NCI-H1417 treated with DMSO at 0.1 percent for 48 hours (cell line): ENCODE measurements around the gene TRIP11.

ENCODE experiments used
- DNase-seq: peaks from one replicate; lab custom pipeline; 2025; lab: John Stamatoyannopoulos, UW

Gene TRIP11

DNA sequence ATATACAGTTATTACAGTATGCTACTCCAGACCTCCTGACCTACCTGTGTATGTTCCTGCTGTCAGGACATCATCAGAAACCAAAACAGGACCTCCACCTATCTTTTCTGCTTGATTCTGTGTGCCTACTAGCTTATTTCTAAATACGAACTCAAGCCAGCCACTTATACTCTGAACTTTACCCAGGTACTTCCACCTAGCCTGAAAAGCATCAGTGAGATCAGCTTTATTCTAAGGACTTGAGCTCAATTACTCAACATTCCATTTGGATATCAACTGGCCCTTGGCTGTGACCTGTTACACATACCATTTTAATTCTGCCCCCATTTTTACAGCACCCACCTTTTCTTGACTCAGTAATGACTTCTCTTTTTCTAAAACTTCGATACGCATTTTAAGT lies 29.2 kb downstream of the TRIP11 start:
- DNase-seq = no peak

DNA sequence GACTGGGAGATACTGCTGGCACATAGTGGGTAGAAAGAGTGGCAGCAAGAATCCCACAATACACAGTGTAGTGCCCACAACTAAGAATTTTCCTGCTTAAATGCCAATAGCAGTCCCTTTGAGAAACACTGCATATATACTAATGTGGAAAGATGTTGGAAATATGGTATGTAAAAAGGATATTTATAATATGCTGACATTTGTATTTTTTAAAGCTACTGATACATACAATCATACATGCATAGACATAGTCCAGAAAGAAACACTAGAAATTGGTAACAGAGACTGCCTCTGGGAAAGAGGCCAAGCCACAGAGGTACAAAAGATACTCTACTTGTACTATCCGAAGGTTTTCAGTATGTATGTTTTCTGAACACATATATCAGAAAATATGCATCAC lies 30.3 kb downstream of the TRIP11 start:
- no peak for DNase-seq

DNA sequence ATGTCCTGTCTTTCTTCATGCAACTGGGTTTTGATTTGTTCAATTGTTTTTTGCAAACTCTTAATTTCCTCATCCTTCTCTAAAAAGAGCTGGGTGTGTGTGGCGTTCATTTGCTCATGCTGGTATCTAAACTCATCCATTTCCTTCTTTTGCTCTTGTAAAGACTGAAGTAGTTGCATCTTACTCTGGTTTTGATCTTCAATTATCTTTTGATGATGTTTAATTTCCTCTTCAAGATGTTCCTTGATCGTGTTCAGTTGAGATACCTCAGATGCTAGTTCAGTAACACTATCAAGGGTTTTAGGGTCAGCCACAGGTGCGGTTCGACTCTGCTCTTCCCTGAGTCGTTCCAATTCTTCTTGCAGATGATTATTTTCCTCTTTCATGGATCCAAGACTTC lies 34.8 kb downstream of the TRIP11 start:
- DNase-seq = no peak

DNA sequence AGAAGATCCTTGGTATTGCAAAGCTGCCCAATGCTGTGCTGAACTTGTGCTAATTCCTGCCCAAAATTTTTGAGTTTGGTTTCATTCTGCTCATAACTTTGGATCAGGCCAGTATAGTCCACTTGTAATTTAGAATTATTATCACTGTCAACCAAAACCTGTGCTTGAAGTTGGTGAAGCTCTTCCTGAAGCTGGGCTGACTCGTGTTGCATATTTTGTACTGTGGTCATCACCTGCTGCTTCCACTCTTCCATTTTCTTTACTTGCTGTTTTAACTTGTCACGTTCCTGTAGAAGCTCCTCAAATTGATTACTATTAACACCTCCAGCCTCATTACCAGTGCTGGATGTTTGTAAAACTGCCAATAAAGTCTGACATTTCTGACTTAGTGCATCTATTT lies 35.8 kb downstream of the TRIP11 start:
- DNase-seq = no peak

DNA sequence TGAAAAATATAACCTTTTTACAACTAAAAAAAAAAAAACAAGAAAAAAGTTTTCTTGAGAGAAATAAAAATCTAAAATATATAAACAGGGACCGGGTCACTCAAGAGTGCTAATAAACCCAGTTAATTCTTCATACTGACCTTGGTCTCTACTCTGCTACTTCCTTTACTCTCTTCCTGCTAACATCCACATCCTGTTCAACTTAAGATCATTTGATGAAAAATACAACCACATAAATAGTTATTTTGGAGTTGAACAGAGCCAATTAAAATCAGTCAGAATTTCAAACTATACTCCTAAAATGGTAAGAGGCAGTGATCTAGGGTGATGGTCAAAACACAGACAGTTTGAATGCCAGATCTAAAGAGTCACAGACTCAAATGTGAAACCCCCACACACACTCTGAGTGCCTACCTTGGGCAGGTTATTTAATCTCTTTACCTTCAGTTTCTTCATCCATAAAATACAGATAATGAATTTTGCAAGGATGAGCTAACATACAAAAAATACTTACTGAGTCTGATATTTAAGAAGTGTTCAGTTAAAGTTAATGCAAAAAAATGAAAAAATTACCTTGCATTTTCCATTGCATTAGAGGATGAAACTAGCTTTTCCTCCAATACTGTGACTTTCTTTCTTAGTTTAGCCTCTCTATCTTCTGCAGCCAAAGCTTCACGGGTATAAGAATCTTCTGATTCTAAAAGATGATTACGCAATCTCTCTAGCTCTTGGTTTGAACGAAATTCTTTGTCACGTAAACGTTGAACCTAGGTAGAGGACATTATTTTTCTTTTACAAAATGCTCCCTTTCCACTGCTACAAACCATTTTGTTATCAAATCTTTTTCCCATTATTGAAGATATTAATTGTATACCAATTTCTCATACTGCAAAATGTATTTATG lies 40.9 kb downstream of the TRIP11 start:
- no peak for DNase-seq

DNA sequence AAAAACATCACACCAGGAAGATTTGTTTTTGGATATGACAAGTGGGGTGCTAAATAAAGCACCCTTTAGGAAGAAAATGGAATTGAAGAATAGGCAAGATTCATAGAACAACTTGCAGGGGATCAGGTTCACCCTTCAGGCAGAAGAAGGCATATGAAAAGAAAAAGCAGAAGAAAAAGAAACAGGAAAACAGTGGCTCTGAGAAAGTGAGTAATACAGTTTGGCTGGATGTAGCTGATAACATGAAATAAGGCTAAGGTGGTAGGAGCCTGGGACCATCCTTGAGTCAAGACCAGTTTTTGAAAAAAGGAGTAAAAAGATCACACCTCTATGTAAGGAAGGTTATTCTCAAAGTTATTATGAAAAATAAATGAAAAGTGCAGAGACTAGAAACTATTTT lies 42.4 kb downstream of the TRIP11 start:
- no peak for DNase-seq

DNA sequence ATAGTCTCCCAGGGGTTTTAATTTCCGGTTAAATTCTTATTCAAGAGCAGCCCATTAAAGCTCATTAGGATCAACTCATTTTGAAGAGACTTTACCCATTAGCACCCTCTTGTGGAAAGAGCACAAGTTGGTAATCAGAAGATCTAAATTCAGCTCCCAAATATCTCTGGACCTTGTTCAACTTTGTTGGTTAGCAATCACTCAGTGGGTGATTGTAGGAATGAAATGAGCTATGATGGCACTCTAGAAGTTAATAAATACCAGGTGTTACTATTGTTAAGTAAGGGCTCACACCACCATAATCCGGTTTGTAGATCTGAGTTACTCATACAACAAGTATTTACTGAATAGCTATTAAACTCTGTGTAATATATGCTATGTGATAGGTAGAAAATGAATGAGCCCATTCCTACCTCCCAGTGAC lies 42.9 kb downstream of the TRIP11 start:
- peak; percentile 3 for DNase-seq

DNA sequence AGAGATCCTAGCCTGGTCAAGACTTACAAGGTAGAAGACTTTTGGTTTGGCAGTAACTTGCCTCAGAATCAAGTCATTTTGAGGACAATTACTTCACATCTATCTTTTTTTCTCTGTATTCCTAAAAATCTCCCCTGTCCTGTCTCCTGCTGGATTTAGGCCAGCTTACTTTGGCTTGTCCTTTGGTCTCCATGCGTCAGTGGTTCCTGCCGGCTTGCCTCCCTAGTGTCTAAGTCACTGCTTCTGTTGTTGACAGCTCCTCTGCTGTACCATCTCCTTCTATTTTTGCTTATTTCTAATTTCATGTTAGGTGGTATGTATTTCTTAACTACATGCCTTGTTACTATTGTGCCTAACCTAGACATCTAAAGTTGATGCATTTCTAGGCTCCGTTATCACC lies 52.7 kb downstream of the TRIP11 start:
- no peak for DNase-seq

DNA sequence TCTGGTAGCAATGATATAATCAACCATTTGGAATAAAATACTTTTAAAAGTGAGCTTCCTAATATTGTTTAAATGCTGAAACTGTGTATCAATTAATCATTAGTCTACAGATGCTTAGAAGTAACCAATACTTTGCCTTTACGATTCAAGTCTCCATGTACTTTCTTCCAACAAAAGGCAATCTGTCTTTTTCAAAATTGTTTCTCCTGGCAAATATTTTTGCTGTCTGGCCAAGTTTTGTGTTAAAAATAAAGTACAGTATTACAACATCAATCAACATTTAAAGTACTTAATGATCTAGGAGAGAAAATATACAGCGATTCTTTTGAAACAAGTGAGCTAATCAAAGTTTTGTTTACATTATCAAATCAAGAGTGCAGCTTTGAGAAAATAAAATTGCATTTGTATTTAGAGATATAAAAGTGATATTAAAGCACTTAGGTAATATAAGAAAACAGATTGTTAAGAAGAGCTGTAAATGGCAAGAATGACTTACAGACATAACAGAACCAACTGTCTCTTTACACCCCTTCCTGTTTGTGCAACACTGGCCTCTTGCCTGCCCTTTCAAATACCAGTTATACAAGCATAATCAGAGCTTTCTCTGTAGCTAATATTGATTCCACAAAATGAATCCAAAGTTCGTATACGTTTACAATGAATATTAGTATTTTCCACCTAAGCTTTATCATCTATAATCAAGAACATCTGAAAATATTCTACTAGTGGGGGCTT lies 54.2 kb downstream of the TRIP11 start:
- no peak for DNase-seq

DNA sequence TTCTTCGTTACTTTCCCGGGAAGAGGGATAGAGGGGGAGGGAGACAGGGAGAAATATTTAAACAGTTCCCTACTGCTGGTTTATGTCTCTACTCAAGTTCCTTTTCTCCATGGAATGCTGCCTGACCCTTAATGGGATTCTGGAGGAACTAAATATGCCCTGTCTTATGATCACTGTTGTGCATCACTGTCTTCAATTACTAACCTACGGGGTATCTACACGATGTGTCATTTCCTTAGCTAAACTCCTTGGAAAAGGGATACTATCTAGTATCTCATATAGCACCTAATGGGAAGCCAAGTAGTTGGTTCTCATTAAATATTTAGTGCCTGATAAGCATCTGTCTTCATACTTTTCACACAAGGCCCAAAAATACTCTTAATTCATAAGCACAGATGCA lies 54.9 kb downstream of the TRIP11 start:
- no peak for DNase-seq

DNA sequence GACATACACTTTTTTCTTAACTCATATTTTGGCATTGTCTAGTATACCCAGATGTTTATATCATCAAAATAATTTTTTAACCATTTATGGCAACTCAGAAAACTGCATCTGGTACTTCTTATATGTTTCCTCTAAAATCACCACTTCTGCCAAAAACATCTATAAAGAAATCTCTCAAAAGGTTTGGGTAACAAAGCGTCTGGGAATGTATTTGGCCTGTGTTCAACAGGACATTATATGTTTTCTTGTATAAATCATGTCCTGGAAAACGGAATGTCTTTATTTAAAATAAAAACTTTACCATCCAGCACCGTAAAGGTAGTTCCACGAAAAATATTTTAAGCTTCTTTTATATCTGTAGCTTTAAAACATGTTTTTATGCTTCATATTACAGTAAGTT lies 56.3 kb downstream of the TRIP11 start:
- DNase-seq = no peak

DNA sequence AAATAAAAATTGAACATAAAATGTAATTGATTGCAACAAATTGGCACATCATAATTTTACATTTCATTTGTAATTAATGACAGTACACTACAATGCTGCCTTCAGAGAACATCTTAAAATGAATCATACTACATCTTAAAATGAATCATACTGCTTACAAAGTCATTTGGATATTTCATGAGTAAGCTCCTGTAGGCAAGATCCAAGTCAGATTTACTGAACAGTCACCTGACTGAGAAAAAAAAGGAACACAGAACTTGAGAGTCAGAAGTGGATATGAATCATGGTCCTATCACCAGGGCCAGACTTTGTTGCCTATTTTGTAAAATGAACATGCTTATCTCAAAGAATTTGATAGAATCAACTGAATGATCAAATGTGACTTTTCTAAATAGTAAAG lies 59.7 kb downstream of the TRIP11 start:
- DNase-seq = no peak

DNA sequence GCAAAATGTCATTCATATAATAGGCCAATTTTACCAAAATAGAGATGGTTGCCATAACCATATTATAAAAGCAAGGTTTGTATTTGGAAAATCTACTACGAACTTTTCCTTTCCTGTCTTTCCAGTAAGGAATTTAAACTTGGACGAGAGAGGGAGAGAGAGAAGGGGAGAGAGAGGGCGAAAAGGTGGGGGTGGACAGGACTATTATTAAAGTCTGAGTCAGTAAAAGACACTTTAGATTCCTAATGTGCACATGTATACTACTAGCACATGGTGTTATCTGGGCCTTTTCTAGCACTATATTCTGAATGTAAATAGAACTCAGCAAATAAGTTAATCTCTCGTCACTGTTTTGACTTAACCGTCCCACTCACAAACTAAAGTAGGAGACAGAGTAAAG lies 62.0 kb downstream of the TRIP11 start:
- no peak for DNase-seq

DNA sequence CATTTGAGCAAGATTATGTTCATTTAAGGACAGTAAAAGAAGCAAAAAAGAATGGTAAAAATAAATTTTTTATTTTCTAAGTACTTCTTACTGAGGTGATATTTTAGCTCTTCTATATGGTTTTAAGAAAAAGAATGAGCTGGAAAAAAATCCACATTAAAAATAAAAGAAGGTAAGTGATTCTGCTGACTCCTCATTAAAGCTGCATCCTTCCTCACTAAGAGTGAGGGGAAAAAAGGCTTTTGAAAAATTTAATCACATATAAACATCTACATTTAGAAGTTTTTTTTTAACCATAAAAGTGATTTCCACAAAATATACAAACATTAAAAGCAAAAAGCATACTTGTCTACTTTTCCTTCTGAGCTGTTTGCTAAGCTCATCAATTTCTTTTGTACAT lies 64.1 kb downstream of the TRIP11 start:
- no peak for DNase-seq

DNA sequence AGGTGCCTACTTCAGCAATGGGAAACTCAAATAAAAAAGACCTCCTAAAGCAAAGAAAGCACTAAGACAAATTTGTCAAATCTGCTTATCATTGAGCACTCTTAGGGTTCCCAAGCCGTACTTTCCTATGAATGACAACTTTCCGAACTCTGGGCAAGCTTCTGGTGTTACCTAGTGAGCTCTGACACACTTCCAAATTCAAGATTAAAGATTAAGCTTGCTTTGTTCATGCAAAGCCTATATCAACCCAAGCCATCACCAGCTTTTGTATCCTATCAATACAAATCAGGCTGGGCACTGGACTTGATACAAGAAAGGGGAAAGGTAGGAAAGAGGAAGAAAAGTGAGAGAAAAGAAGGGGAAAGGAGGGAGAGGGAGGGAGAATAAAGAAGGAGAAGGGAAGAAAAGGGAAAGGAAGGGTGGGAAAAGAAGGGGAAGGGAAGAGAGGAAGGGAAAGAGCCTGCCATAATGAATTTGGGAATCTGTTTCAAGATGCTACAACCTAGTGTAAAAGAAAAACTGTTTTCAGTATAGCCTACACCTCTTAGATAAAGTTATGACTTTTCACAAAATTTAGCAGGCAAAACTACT lies 68.6 kb downstream of the TRIP11 start:
- no peak for DNase-seq

DNA sequence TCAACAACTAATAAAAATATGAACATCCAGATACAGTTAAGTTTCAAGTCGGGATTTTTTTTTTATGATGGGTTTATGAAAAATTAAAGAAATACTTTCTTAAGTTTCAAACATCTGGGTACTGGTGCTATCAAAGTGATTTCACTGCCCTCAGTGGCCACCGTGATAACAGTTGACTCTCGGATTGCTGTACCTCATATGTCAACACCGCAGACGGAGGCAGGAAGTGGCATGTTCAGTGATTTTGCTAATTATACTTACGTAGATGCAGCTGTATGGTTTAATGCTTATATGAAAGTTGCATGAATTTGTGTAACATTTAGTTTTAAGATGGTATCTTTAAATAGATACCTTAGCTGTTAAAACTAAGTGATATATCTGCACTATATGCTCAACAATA lies 71.6 kb downstream of the TRIP11 start:
- no peak for DNase-seq

DNA sequence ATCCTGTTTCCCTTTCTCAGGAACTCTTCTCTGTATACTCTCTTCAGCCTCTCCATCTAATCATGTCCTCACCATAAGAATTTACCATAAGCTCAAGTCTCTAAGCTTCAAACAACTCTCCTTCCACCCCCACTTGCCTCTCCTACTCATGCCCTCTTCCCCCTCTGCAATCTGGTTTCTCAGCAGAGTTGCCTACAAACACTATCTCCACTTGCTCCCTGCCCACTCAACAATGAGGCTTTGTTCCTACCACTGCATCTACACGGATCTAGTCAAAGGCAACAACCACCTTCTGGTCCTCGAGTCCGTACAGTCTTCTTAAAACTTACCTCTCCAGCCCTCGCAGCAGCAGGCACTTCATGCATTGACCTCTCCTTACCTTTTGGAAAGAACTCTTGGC lies 75.1 kb downstream of the TRIP11 start:
- no peak for DNase-seq

DNA sequence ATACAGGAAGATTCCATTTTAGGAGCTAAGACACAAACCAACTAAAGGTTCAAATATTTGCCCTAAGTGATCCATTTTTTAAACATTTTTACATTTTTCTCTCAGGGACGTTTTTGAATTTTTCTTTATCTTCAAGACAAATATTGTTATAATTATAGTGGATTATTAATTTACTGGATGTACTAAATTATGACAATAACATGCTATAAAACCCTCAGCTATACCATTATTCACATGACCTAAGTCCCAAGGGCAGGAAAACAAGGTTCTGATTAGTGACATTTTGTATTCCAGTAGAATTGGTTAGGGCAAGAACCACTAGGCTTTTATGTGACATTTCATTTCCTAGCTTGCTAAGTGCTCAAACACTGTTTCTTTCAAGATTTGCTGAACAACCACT lies 75.8 kb downstream of the TRIP11 start:
- DNase-seq = no peak

DNA sequence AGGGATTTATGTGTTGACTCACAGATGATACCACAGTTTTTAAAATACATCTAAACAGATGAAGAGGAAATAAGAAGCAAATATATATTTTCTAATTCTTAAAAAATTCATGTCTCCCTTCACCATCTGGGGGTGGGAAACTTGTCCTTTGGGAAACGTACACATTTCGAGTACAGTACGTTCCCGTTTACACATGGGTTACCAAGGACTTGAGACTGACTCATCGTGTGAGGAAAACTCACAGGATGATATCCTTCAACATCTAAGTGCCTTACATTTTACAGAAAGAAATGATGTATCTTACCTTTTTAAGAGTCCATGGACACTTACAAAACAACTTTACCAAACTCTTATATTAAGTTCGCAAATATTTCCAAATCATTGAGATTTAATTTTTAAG lies 76.4 kb downstream of the TRIP11 start:
- DNase-seq = no peak

DNA sequence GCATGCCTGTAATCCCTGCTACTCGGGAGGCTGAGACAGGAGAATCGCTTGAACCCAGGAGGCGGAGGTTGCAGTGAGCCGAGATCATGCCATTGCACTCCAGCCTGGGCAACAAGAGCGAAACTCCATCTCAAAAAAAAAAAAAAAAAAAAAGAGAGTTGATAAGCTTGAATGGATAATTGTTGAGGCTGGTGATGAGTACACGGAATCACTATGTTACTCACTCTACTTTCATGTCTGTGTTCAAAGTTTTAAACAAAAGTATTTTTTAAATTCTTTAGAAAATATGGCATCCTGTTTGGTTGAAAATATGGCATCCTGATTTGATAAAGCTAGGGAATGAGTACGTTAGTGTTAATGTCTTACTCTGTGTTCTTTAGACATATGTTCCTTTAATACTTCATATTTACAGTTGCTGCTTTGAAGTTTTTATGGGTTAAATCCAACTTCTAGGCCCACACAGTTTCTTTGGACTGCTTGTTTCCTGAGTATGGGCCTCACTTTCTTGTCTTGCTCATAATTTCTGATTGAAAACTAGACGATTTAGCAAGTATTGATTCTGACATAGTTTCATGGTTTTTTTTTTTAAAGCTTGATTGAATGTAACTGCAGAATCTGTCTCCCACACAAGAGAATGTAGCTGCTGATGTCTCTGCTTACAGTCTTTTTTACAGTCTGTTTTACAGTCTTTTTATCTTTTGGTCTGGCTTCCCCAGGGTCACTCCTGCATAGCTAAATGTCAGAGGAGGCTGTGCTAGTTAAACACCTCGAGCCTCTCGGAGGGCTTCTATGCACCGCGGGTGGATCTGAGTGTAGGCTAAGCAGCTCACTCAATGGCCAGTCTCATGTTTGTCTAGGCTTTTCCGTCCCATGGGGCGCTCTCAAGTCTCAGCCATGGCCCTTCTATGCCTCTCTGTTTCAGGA lies 78.3 kb downstream of the TRIP11 start:
- no peak for DNase-seq

DNA sequence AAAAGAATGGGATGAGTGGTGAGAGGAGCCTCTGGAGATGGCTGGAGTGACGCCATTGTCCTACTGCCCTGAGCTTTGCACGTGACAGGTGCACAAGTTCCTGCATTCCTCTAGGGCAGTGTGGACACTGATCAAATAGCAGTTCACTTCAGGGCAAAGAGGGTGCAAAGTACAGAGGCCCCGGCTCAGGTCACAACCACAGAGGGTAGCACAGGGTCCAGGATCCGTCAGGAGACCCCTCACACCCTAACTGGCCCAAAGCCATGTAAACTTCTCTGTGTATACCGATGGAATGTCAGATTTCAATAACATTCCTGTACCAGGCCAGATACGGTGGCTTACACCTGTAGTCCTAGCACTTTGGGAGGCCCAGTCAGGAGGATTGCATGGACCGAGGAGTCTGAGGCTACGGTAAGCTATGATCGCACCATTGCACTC lies 82.0 kb downstream of the TRIP11 start:
- no peak for DNase-seq

DNA sequence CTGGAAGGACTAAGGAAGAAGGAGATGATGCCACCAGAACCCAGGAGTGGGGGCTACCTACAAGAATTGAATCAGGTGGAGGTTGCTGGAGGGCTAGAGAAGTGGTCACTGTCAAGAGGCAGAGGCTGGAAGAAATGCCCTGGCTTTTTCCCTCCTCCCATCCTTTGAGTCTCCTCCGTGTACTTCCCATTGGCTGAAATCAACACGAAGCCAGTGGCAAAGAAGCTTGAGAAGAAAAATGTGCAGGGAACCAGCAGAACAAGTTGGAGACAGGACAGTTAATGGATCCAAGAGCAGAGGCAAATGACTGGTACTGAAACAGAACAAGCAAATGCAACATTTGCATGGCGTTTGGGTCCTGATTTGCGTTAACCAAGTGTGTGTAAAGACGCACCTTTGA lies 83.2 kb downstream of the TRIP11 start:
- DNase-seq = no peak
